ENCODE measurements around the gene HBB.

DNA sequence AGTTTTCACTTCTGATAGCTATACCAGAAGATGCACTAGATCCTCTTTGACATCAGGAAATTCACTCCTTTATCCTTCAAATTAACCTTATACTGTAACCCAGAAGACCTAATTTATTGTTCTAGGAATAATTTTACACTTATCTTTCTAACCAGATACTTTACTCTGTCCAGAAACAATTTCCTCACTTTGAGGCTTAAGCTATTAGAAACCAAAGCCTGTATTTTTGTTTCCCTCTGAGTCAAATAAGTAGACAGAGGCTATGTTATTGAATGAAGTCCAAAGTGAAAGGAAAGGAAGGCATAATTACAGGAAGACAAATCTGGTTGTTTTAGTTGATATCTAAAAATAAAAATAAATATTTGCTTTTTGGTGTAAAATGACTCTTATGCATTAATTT is 28.6 kb downstream of the HBB start:
- no peak for TF ChIP-seq CTCF (IDR thresholded peaks at IDR 0.05; ENCODE audit: low read length)
- no peak for TF ChIP-seq EZH2 (optimal IDR thresholded peaks at IDR 0.05; ENCODE audit: low read depth, low read length)

All from MM.1S (cell line).